Ovary (tissue), 9 donors: Measurements from ENCODE around the gene CCR6. TPM values are rescaled to one million over a fixed set of nuclear protein-coding genes. Genes with fewer than 3 reads are reported as not detected.

ENCODE experiments used
- DNase-seq, 5 donors: peaks; one replicate each; pipeline ENCODE4 v3.0.0-alpha.2; 2019 to 2020
- H3K27ac ChIP-seq, 2 donors: fragments of 200-600 bp; one replicate each; pipeline versions ENCODE4 v1.5.1 to v1.8.0; 2019 to 2022
- H3K27me3 ChIP-seq: fragments of 200-600 bp; one replicate; pipeline ENCODE4 v1.8.0; 2022
- H3K36me3 ChIP-seq: fragments of 200-600 bp; sonication (generic); one replicate; pipeline ENCODE4 v1.5.1; 2019
- H3K4me1 ChIP-seq: one replicate; pipeline ENCODE4 v1.8.1; 2013; ENCODE audit warnings: mild to moderate bottlenecking, moderate library complexity; ENCODE audit not compliant: insufficient read depth
- H3K4me3 ChIP-seq: fragments of 200-600 bp; sonication (generic); one replicate; pipeline ENCODE4 v1.5.1; 2017
- H3K9me3 ChIP-seq, 2 donors: fragments of 200-600 bp in 1 of 2; sonication (generic) in 1 of 2; one replicate each; pipeline versions ENCODE4 v1.5.1 to v1.8.1; 2013 to 2019; ENCODE audit warnings: mild to moderate bottlenecking in 1 of 2, moderate library complexity in 1 of 2
- EP300 ChIP-seq: sonication (generic); formaldehyde crosslinking; IDR thresholded peaks from one replicate; pipeline ENCODE4 v1.6.1; 2017; ENCODE audit warnings: antibody characterized with exemption
- POLR2A ChIP-seq: fragments of 450-650 bp; IDR thresholded peaks from one replicate; pipeline ENCODE4 v1.6.1; 2017; ENCODE audit warnings: antibody characterized with exemption, mild to moderate bottlenecking, moderate library complexity
- WGBS, 3 donors: extraction: QIAGEN DNeasy Blood & Tissue Kit in 1 of 3; methylation state at CpG; one replicate each; pipeline versions ENCODE4 v1.1.5 to v1.1.7; 2013 to 2017; 5-methylcytosine and 5-hydroxymethylcytosine counted together
- intact Hi-C, 4 donors: fragments of 100-400 bp; cut with DNase I; formaldehyde crosslinking; loops; one replicate each; pipeline versions ENCODE4 v1.11.0 to v1.15.1; 2022 to 2023
- polyA plus RNA-seq, 2 donors: library from polyadenylated mRNA; stranded (reverse); fragments of 200-250 nt in 1 of 2; fragments of 350-450 nt in 1 of 2; fragmentation: Illumina TruSeq in 1 of 2; extraction: RNeasy Lipid Tissue Mini Kit (QIAGEN cat#74804) in 1 of 2; gene quantifications; one replicate each; pipeline ENCODE4 v1.2.3, GENCODE V29; 2013 to 2014
- total RNA-seq, 7 donors: library from RNA; depleted of rRNA in 2 of 7; stranded (reverse); fragments of >200 nt in 2 of 7; fragmentation: NEBNext Ultra II Directional in 3 of 7; extraction: Animal tissue kit (Norgen Biotek cat#: 25700) in 3 of 7; gene quantifications; one replicate each; pipeline versions ENCODE4 v1.1.0 to v1.2.4, GENCODE V29; 2016 to 2023
- TF ChIP-seq, protein P1 (sequence below), 3 donors: fragments of 450-650 bp in 2 of 3; fragments of 200-600 bp in 1 of 3; IDR thresholded peaks; one replicate each; pipeline versions ENCODE4 v1.5.1 to v1.8.0; 2016 to 2022; ENCODE audit warnings: antibody characterized with exemption in 3 of 3, mild to moderate bottlenecking in 1 of 3
- donor health status: DM: no; HTN: no; CAD: no; lungs with moderate emphysema.
- donor health status: DM: no; HTN: no; CAD: no.
- donor health status: Bipolar disorder and iron deficiency.
- donor health status: DM: yes; HTN: yes; CAD: no.
- donor health status: DM: no; HTN: no; CAD: no.
- donor health status: DM: yes; HTN: yes; CAD: no.

Gene CCR6
- total and polyA plus RNA-seq, 9 donors = 0.18 TPM; not detected in 8

DNA sequence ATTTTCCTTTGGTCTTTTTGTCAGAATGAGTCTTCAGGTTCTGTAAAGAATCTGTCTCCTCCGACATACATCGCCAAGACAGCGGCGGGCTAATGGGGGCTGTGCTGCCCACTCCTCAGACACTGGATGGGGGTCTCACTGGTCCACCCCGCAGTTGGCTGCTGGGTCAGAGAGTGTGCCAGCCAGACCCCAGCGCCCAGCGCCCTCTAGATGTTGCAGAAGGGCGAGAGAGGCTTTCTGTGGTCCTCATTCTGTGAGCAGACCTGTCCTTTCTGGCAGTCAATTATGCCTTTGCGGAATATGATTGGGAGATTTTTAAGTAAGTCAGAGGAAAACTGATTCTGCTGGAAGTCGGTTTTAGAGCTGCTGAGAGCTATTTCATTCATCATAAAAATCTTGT, 7.8 kb upstream of the CCR6 start:
- H3K9me3 ChIP-seq = no peaks in the 10 kb centered on the region
- peaks cover 4% of the 10 kb centered on the region for H3K4me1 ChIP-seq
- TF ChIP-seq POLR2A = no peak
- no peak for TF ChIP-seq EP300
- TF ChIP-seq, protein P1, sequence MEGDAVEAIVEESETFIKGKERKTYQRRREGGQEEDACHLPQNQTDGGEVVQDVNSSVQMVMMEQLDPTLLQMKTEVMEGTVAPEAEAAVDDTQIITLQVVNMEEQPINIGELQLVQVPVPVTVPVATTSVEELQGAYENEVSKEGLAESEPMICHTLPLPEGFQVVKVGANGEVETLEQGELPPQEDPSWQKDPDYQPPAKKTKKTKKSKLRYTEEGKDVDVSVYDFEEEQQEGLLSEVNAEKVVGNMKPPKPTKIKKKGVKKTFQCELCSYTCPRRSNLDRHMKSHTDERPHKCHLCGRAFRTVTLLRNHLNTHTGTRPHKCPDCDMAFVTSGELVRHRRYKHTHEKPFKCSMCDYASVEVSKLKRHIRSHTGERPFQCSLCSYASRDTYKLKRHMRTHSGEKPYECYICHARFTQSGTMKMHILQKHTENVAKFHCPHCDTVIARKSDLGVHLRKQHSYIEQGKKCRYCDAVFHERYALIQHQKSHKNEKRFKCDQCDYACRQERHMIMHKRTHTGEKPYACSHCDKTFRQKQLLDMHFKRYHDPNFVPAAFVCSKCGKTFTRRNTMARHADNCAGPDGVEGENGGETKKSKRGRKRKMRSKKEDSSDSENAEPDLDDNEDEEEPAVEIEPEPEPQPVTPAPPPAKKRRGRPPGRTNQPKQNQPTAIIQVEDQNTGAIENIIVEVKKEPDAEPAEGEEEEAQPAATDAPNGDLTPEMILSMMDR (IDR thresholded peaks at IDR 0.05) = no peak
- no peaks in the 10 kb centered on the region for H3K27me3 ChIP-seq
- no peak for DNase-seq
- intact Hi-C loops = no loop called here
- H3K36me3 ChIP-seq = no peaks in the 10 kb centered on the region
- no peak overlapping the region for H3K27ac ChIP-seq
- no peak overlapping the region for H3K4me3 ChIP-seq
- 86 to 89% (median 87%) methylated on average over 10 of the region's 10 CpGs for WGBS, 3 donors

DNA sequence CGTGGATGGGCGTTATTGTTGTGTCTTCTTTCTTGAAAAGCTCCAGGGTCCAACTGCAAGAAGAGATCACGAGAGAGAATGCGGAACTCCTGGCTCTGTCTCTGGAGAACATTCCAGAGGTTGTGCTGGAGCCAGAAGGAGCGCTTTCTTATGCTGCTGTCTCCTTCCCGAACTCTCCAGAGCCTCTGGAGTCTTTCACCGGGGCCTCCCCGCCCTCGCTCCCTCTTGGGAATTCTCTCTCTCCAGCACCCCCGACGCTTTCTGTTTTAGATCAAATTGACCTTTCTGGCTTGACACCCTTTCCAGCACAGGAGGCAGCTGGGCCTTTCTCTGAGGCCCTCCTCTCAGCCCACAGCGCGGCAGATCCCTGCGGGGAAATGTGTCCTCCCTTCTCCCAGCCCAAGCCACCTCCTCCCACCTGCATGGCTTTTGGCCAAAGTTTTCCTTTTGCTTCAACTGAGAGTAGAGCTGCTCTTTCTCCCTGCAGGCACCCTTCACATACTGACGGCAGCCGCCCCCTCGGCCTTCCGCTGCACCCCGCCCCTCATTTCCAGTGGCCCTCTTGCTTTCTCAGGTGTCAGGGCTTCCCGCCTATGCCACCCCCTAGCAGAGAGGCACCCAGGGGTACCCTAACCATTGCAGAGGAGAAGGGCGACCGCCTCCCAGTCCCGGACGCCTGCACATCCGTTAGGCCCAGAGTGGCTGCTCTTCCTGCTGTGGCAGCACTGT, 6.6 kb upstream of the CCR6 start:
- peak in 3 of 5 donors; percentile 45 to 66 (median 60) for DNase-seq
- Histone ChIP-seq H3K27ac (peak overlapping the region; percentile 4 to 61), H3K36me3 (no peaks in the 10 kb centered on the region), H3K27me3 (no peaks in the 10 kb centered on the region), H3K4me3 (peak overlapping the region; percentile 9), H3K4me1 (peaks cover 4% of the 10 kb centered on the region), H3K9me3 (no peaks in the 10 kb centered on the region)
- WGBS, 3 donors = 33 to 44% (median 33%) methylated on average over 25 of the region's 25 CpGs
- intact Hi-C loops = no loop called here
- TF ChIP-seq EP300 = no peak
- no peak for TF ChIP-seq POLR2A
- TF ChIP-seq, protein P1 (IDR thresholded peaks at IDR 0.05) = no peak

DNA sequence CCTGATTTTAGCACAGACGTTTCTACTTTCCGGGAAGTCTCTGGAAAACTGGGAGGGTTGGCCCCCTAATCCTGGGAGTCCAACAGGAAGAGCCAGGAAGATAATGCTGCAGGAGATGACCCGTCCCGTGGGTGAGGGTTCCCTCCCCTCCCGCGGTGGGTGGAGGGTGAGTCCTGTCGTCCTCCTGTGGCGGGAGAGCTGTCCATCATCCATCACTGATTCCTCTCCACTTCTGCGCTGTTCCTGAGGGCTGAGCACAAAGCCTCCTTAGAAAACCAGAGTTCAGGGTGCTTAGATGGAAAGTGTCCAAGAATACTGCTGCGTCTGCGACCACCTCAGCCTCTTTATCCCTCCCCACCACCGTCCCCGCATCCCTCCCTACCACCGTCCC, 6.1 kb upstream of the CCR6 start:
- H3K9me3 ChIP-seq = no peaks in the 10 kb centered on the region
- no peaks in the 10 kb centered on the region for H3K36me3 ChIP-seq
- intact Hi-C loops = no loop called here
- H3K4me3 ChIP-seq = no peak overlapping the region
- DNase-seq = no peak
- 73 to 80% (median 74%) methylated on average over 14 of the region's 14 CpGs for WGBS, 3 donors
- H3K27ac ChIP-seq = no peak overlapping the region
- TF ChIP-seq POLR2A (no peak), EP300 (no peak)
- TF ChIP-seq, protein P1 (IDR thresholded peaks at IDR 0.05) = no peak
- peaks cover 4% of the 10 kb centered on the region for H3K4me1 ChIP-seq
- H3K27me3 ChIP-seq = no peaks in the 10 kb centered on the region

DNA sequence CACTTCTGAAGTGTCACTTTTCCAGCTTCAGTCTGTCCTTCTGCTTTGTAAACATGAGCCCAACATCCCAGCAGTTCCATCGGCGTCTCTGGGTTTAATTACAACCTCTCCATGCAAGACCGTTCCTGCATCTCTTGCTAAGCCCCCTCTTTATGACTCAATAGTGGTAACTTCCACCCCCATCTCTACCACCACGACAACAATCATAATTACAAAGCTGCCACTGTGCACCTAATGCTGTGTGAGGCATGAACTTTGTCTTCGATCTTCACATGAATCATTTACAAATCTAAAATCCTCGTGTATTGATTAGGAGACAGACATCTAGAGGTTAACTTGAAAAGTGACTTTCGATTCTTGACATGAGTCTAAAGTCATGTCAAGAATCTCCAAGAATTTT, 4.9 kb upstream of the CCR6 start:
- intact Hi-C loops = no loop called here
- Histone ChIP-seq H3K27me3 (no peaks in the 10 kb centered on the region), H3K4me1 (peaks cover 4% of the 10 kb centered on the region)

More for the DNA sequence above, 4.9 kb upstream of the CCR6 start:
- Histone ChIP-seq H3K27ac (no peak overlapping the region), H3K4me3 (no peak overlapping the region), H3K9me3 (no peaks in the 10 kb centered on the region), H3K36me3 (no peaks in the 10 kb centered on the region)
- no peak for DNase-seq
- 93% methylated on average over 7 of the region's 7 CpGs for WGBS, 3 donors
- TF ChIP-seq, protein P1 (IDR thresholded peaks at IDR 0.05) = no peak
- no peak for TF ChIP-seq EP300
- TF ChIP-seq POLR2A = no peak
